ENCODE results near the gene PPM1H.

DNA sequence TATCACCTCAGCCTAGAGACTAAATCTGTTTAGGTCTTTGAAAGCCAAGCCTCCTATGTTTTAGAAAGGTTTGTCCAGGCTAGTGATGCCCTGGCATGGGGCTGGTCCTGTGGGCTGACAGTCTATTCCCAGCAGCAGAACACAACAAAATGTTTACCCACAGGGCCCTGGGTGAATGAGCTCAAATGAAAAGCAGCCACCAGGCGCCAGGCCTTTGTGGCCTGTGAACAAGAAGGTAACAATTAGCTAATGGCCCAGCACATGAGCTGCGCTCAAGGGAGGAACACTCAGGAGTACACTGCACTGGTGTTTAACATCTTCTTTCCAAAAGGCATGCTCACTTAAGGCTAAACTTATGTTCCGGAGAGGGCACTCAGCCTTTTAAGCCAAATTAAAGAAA, 266.2 kb downstream of the PPM1H start:
- TF ChIP-seq, protein P1, sequence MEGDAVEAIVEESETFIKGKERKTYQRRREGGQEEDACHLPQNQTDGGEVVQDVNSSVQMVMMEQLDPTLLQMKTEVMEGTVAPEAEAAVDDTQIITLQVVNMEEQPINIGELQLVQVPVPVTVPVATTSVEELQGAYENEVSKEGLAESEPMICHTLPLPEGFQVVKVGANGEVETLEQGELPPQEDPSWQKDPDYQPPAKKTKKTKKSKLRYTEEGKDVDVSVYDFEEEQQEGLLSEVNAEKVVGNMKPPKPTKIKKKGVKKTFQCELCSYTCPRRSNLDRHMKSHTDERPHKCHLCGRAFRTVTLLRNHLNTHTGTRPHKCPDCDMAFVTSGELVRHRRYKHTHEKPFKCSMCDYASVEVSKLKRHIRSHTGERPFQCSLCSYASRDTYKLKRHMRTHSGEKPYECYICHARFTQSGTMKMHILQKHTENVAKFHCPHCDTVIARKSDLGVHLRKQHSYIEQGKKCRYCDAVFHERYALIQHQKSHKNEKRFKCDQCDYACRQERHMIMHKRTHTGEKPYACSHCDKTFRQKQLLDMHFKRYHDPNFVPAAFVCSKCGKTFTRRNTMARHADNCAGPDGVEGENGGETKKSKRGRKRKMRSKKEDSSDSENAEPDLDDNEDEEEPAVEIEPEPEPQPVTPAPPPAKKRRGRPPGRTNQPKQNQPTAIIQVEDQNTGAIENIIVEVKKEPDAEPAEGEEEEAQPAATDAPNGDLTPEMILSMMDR (IDR thresholded peaks at IDR 0.05), result no peak
- no peak for TF ChIP-seq POLR2A (IDR thresholded peaks at IDR 0.05)
